Motor neuron (in vitro differentiated cells): Measurements from ENCODE around the gene PRDM7. TPM values are rescaled to one million over a fixed set of nuclear protein-coding genes. Genes with fewer than 3 reads are reported as not detected.
"Not testable (repeated sequence)": the region's sequence is repeated elsewhere in the genome, so short reads cannot be mapped to it uniquely, and the experiment has no call there.

Source experiments
- ATAC-seq, 8 experiments: fragments of 200-7000 bp; cut with Tn5 transposase; replicated peaks in 6 of 8; 2 replicates each; pipeline ENCODE4 v1.8.0; 2021; ENCODE audit warnings: mild to moderate bottlenecking in 8 of 8, moderate library complexity in 8 of 8
- H3K27ac ChIP-seq, 2 donors: fragments of 250-450 bp; sonication (Bioruptor Pico); 2 replicates each; pipeline ENCODE4 v1.9.0; 2021; ENCODE audit warnings: antibody characterized with exemption in 2 of 2, mild to moderate bottlenecking in 2 of 2, moderate library complexity in 1 of 2
- H3K4me1 ChIP-seq, 2 donors: fragments of 250-450 bp; sonication (Bioruptor Pico); replicated peaks in 1 of 2; 2 replicates each; pipeline ENCODE4 v1.6.1; 2021; ENCODE audit warnings: antibody characterized with exemption in 2 of 2, mild to moderate bottlenecking in 2 of 2, moderate library complexity in 1 of 2
- H3K4me3 ChIP-seq, 5 donors: fragments of 250-450 bp; sonication (Bioruptor Pico); 2 replicates each; pipeline ENCODE4 v1.9.0; 2021; ENCODE audit warnings: antibody characterized with exemption in 5 of 5, mild to moderate bottlenecking in 5 of 5, moderate library complexity in 4 of 5
- WGBS, 10 experiments: fragments of 450-650 bp; shearing (Covaris generic); methylation state at CpG; one replicate each; pipeline ENCODE4 v1.0.0; 2022; 5-methylcytosine and 5-hydroxymethylcytosine counted together
- in situ Hi-C, 9 experiments: fragments of 400-800 bp; cut with MboI; loops; one replicate each; pipeline ENCODE4 v1.15.0; 2021; ENCODE audit warnings: low sequenced_read_pairs in 9 of 9, low pct_unique_long_range_greater_than_20kb in 2 of 9; ENCODE audit not compliant: unreplicated experiment in 9 of 9
- total RNA-seq, 8 experiments: library from RNA; unstranded; fragments of 300-600 nt; gene quantifications; 2 replicates each; pipeline versions ENCODE4 v1.2.3 to v1.2.4, GENCODE V29; 2022

The PRDM7 gene
- under 1 TPM in 4 of 8 experiments, not detected in 4; 0.14 to 0.47 (median 0.26) TPM for total RNA-seq

- ATAC-seq = peak; percentile 89 to 95 (median 94)
- 0% methylated on average over 1 to 2 of the region's 32 CpGs; no CpG with 5 or more reads in 8 of the 10 experiments for WGBS, 10 experiments
- in situ Hi-C loops = no loop called here
- Histone ChIP-seq H3K4me1 (peaks cover 5 to 10% of the 10 kb centered on the region in 2 donors), H3K4me3 (peak within 1 kb of the TSS; percentile 28 to 46 (median 39)), H3K27ac (peak within 1 kb of the TSS; percentile 39 to 46)
Measured at GRCh38 chr16:90077240-90077756, at the start of gene PRDM7. TSS of gene PRDM7 (minus strand) at chr16:90077331. CDS start at chr16:90075910, 1,421 bp downstream.

GRCh38 chr16:90121846-90122245 lies 44.7 kb upstream of the PRDM7 start:
- H3K4me3 ChIP-seq, H3K4me1 ChIP-seq, H3K27ac ChIP-seq, in situ Hi-C loops, ATAC-seq: not testable (repeated sequence)
- no CpG with 5 or more reads among the region's 4 CpGs for WGBS, 10 experiments

GRCh38 chr16:90107617-90108016 lies 30.5 kb upstream of the PRDM7 start:
- WGBS, 10 experiments = no CpG with 5 or more reads among the region's 6 CpGs
- H3K27ac ChIP-seq, H3K4me1 ChIP-seq, H3K4me3 ChIP-seq, ATAC-seq, in situ Hi-C loops: not testable (repeated sequence)

GRCh38 chr16:90107060-90107459 lies 29.9 kb upstream of the PRDM7 start:
- ATAC-seq = peak in 3 of 8 experiments; percentile 32 to 35 (median 33)
- H3K4me3 ChIP-seq, H3K27ac ChIP-seq, in situ Hi-C loops, H3K4me1 ChIP-seq: not testable (repeated sequence)
- no CpG with 5 or more reads among the region's 13 CpGs for WGBS, 10 experiments

GRCh38 chr16:90106271-90106670 lies 29.1 kb upstream of the PRDM7 start:
- no CpG with 5 or more reads among the region's 32 CpGs for WGBS, 10 experiments
- H3K4me3 ChIP-seq = not testable (repeated sequence)

GRCh38 chr16:90104725-90105124 lies 27.6 kb upstream of the PRDM7 start:
- 80 to 94% methylated on average over 1 to 6 of the region's 13 CpGs; no CpG with 5 or more reads in 8 of the 10 experiments for WGBS, 10 experiments
- ATAC-seq = peak in 1 of 8 experiments; percentile 55
- H3K4me1 ChIP-seq, H3K4me3 ChIP-seq, in situ Hi-C loops, H3K27ac ChIP-seq: not testable (repeated sequence)

More at GRCh38 chr16:90106271-90106670, 29.1 kb upstream of the PRDM7 start:
- in situ Hi-C loops, H3K27ac ChIP-seq, H3K4me1 ChIP-seq: not testable (repeated sequence)
- peak in 5 of 8 experiments; percentile 15 to 62 (median 56) for ATAC-seq

GRCh38 chr16:90102086-90102884 lies 25.2 kb upstream of the PRDM7 start:
- H3K4me3 ChIP-seq, in situ Hi-C loops, H3K4me1 ChIP-seq, ATAC-seq, H3K27ac ChIP-seq: not testable (repeated sequence)
- WGBS, 10 experiments = no CpG with 5 or more reads among the region's 12 CpGs

- in situ Hi-C loops, ATAC-seq, H3K4me1 ChIP-seq, H3K4me3 ChIP-seq, H3K27ac ChIP-seq: not testable (repeated sequence)
- no CpG with 5 or more reads among the region's 11 CpGs for WGBS, 10 experiments
Measured at GRCh38 chr16:90101332-90101731, 24.2 kb upstream of the PRDM7 start.

GRCh38 chr16:90100790-90101189 lies 23.7 kb upstream of the PRDM7 start:
- no CpG with 5 or more reads among the region's 4 CpGs for whole genome bisulfite sequencing, 10 experiments
- H3K27ac ChIP-seq, H3K4me1 ChIP-seq, in situ Hi-C loops, H3K4me3 ChIP-seq: not testable (repeated sequence)
- ATAC-seq = peak in 2 of 8 experiments; percentile 67 to 71

- peak in 1 of 8 experiments; percentile 18 for ATAC-seq
- in situ Hi-C loops, H3K27ac ChIP-seq, H3K4me1 ChIP-seq, H3K4me3 ChIP-seq: not testable (repeated sequence)
- no CpG with 5 or more reads among the region's 5 CpGs for WGBS, 10 experiments
Measured at GRCh38 chr16:90100229-90100628, 23.1 kb upstream of the PRDM7 start.

GRCh38 chr16:90098936-90099335 lies 21.8 kb upstream of the PRDM7 start:
- H3K4me3 ChIP-seq, H3K4me1 ChIP-seq, H3K27ac ChIP-seq, in situ Hi-C loops, ATAC-seq: not testable (repeated sequence)
- WGBS, 10 experiments = no CpG with 5 or more reads among the region's 5 CpGs

- H3K27ac ChIP-seq, in situ Hi-C loops, H3K4me1 ChIP-seq, H3K4me3 ChIP-seq: not testable (repeated sequence)
- WGBS, 10 experiments = no CpG with 5 or more reads among the region's 9 CpGs
- ATAC-seq = peak in 3 of 8 experiments; percentile 26 to 91 (median 34)
Measured at GRCh38 chr16:90097010-90097684, 20.0 kb upstream of the PRDM7 start.

GRCh38 chr16:90094791-90095190 lies 17.7 kb upstream of the PRDM7 start:
- in situ Hi-C loops = not testable (repeated sequence)

More at GRCh38 chr16:90094791-90095190, 17.7 kb upstream of the PRDM7 start:
- not testable (repeated sequence) for ATAC-seq, H3K27ac ChIP-seq, H3K4me1 ChIP-seq, H3K4me3 ChIP-seq
- 80% methylated on average over 1 of the region's 22 CpGs; no CpG with 5 or more reads in 9 of the 10 experiments for WGBS, 10 experiments
